Activated CD8-positive, alpha-beta memory T cell treated with anti-CD3 and anti-CD28 coated beads for 36 hours (primary cell): ENCODE results near the gene OLFML2A. TPM values are rescaled to one million over a fixed set of nuclear protein-coding genes. Genes with fewer than 3 reads are reported as not detected.
"Not testable (repeated sequence)": the region's sequence is repeated elsewhere in the genome, so short reads cannot be mapped to it uniquely, and the experiment has no call there.

Experiments
- CTCF ChIA-PET: fragments of 350-600 bp; sonication (Branson Sonifier 250); formaldehyde crosslinking; loops from one replicate; lab custom pipeline; 2021; ENCODE audit warnings: antibody characterized with exemption; lab: Charles Lee
- POLR2A ChIA-PET: fragments of 350-600 bp; sonication (Branson Sonifier 250); formaldehyde crosslinking; loops from one replicate; lab custom pipeline; 2021; ENCODE audit warnings: antibody characterized with exemption; lab: Charles Lee
- total RNA-seq, 2 experiments: library from RNA; stranded (reverse); gene quantifications; one replicate each; pipeline ENCODE4 v1.2.3, GENCODE V29; 2021

The OLFML2A gene
- under 1 TPM in 1 of 2 experiments, not detected in 1; 0.04 TPM for total RNA-seq

- CTCF ChIA-PET: interaction anchor here (0.6 to 12.0 kb wide), 3 partner anchors 42 to 388 kb away, joined by 3 to 346 read pairs (median 4); partner anchors contain the start of genes ARPC5L, RPL35 and WDR38
- POLR2A ChIA-PET: interaction anchor here (0.5 to 1.0 kb wide), 2 partner anchors 76 to 591 kb away, joined by 3 to 8 read pairs; no protein-coding TSS in a partner anchor
Observed at GRCh38 chr9:124776954-124777648, at the start of gene OLFML2A. Gene OLFML2A (plus strand): TSS chr9:124777133. CDS start chr9:124777271, 138 bp downstream.

GRCh38 chr9:124730772-124731171, 46.2 kb upstream of the OLFML2A start:
- ChIA-PET POLR2A (no interaction called here), CTCF (interaction anchor here (1.4 kb wide), 1 partner anchor 19 kb away, joined by 3 read pairs; no protein-coding TSS in a partner anchor)

- POLR2A ChIA-PET: no interaction called here
- CTCF ChIA-PET: no interaction called here
Observed at GRCh38 chr9:124733964-124734740, 42.8 kb upstream of the OLFML2A start.

- POLR2A ChIA-PET: interaction anchor here (0.6 kb wide), 1 partner anchor 13 kb away, joined by 7 read pairs; no protein-coding TSS in a partner anchor
- CTCF ChIA-PET: not testable (repeated sequence)
Observed at GRCh38 chr9:124734741-124735083, 42.2 kb upstream of the OLFML2A start.

GRCh38 chr9:124735121-124735520, 41.8 kb upstream of the OLFML2A start:
- CTCF ChIA-PET: interaction anchor here (0.9 kb wide), 1 partner anchor 11 kb away, joined by 3 read pairs; no protein-coding TSS in a partner anchor
- POLR2A ChIA-PET: interaction anchor here (0.6 kb wide), 1 partner anchor 12 kb away, joined by 7 read pairs; no protein-coding TSS in a partner anchor

- CTCF ChIA-PET, POLR2A ChIA-PET: not testable (repeated sequence)
Observed at GRCh38 chr9:124738075-124738474, 38.9 kb upstream of the OLFML2A start.

GRCh38 chr9:124739360-124739759, 37.6 kb upstream of the OLFML2A start:
- ChIA-PET CTCF (no interaction called here), POLR2A (no interaction called here)

- ChIA-PET CTCF (no interaction called here), POLR2A (no interaction called here)
Observed at GRCh38 chr9:124741149-124741548, 35.8 kb upstream of the OLFML2A start.

GRCh38 chr9:124741662-124742061, 35.3 kb upstream of the OLFML2A start:
- ChIA-PET POLR2A (no interaction called here), CTCF (no interaction called here)

GRCh38 chr9:124742940-124743339, 34.0 kb upstream of the OLFML2A start:
- ChIA-PET CTCF (no interaction called here), POLR2A (no interaction called here)

GRCh38 chr9:124743686-124744348, 33.1 kb upstream of the OLFML2A start:
- POLR2A ChIA-PET: no interaction called here
- CTCF ChIA-PET: interaction anchor here (0.6 kb wide), 1 partner anchor 599 kb away, joined by 3 read pairs; no protein-coding TSS in a partner anchor

- CTCF ChIA-PET: interaction anchor here (0.7 to 0.9 kb wide), 2 partner anchors 146 to 487 kb away, joined by 3 to 4 read pairs; no protein-coding TSS in a partner anchor
- POLR2A ChIA-PET: interaction anchor here (0.7 kb wide), 1 partner anchor 12 kb away, joined by 7 read pairs; no protein-coding TSS in a partner anchor
Observed at GRCh38 chr9:124747065-124747464, 29.9 kb upstream of the OLFML2A start.

- ChIA-PET POLR2A (interaction anchor here (1.2 kb wide), 1 partner anchor 13 kb away, joined by 3 read pairs; no protein-coding TSS in a partner anchor), CTCF (interaction anchor here (0.5 kb wide), 1 partner anchor 644 kb away, joined by 3 read pairs; no protein-coding TSS in a partner anchor)
Observed at GRCh38 chr9:124749284-124749683, 27.6 kb upstream of the OLFML2A start.

GRCh38 chr9:124749781-124750180, 27.2 kb upstream of the OLFML2A start:
- CTCF ChIA-PET: interaction anchor here (0.5 kb wide), 1 partner anchor 643 kb away, joined by 3 read pairs; no protein-coding TSS in a partner anchor

GRCh38 chr9:124752967-124753366, 24.0 kb upstream of the OLFML2A start:
- CTCF ChIA-PET: interaction anchor here (0.7 kb wide), 1 partner anchor 38 kb away, joined by 3 read pairs; no protein-coding TSS in a partner anchor
- POLR2A ChIA-PET: interaction anchor here (0.7 kb wide), 1 partner anchor 629 kb away, joined by 3 read pairs; no protein-coding TSS in a partner anchor

More at GRCh38 chr9:124749781-124750180, 27.2 kb upstream of the OLFML2A start:
- POLR2A ChIA-PET: interaction anchor here (1.2 kb wide), 1 partner anchor 13 kb away, joined by 3 read pairs; no protein-coding TSS in a partner anchor

- ChIA-PET CTCF (no interaction called here), POLR2A (no interaction called here)
Observed at GRCh38 chr9:124754289-124754688, 22.6 kb upstream of the OLFML2A start.

- CTCF ChIA-PET: no interaction called here
- POLR2A ChIA-PET: no interaction called here
Observed at GRCh38 chr9:124755061-124755460, 21.9 kb upstream of the OLFML2A start.

- ChIA-PET CTCF (no interaction called here), POLR2A (no interaction called here)
Observed at GRCh38 chr9:124756011-124756410, 20.9 kb upstream of the OLFML2A start.

- ChIA-PET CTCF (no interaction called here), POLR2A (interaction anchor here (0.7 kb wide), 1 partner anchor 104 kb away, joined by 7 read pairs; no protein-coding TSS in a partner anchor)
Observed at GRCh38 chr9:124757616-124758015, 19.3 kb upstream of the OLFML2A start.
